ENCODE results near the gene TLCD4.

- TF ChIP-seq CTCF (IDR thresholded peaks at IDR 0.05) (no peak), EZH2phosphoT487 (IDR thresholded peaks at IDR 0.05) (no peak), EZH2 (IDR thresholded peaks at IDR 0.05) (no peak)
Observed at GRCh38 chr1:95124342-95124741, 7.2 kb downstream of the TLCD4 start.
